ENCODE measurements around the gene TFEB. TPM values are rescaled to one million over a fixed set of nuclear protein-coding genes. Genes with fewer than 3 reads are reported as not detected.

Gene TFEB
- total and polyA plus RNA-seq, 10 of the 15 experiments (the other 5 are each of a cell fraction or from before 2014, with no cell fraction given), result 0.84 to 108 (median 60.8) TPM

GRCh38 chr6:41721414-41721813, 14.0 kb downstream of the TFEB start:
- Histone ChIP-seq H2AFZ (ENCODE audit: control insufficient read depth, low read depth, low read length) (no peak overlapping the region), H3K27ac (ENCODE audit: control insufficient read depth, insufficient read depth) (peak overlapping the region; percentile 97), H3K9me3 (replicated peaks; ENCODE audit: control insufficient read depth, insufficient read depth, low read length) (no peaks in the 10 kb centered on the region), H3K9ac (ENCODE audit: control insufficient read depth, insufficient read depth, low read length) (peak overlapping the region; percentile 91), H3K79me2 (ENCODE audit: control insufficient read depth, insufficient read depth, low read length) (peaks cover 100% of the 10 kb centered on the region), H3K4me1 (ENCODE audit: control insufficient read depth, insufficient read depth, low read length) (peaks cover 79% of the 10 kb centered on the region), H3K4me2 (ENCODE audit: control insufficient read depth, insufficient read depth) (peak overlapping the region; percentile 99), H4K20me1 (ENCODE audit: control insufficient read depth, insufficient read depth) (peaks cover 2% of the 10 kb centered on the region; the same call in 1 of the 2 replicates), H3K36me3 (ENCODE audit: control insufficient read depth in 2 of 2, insufficient read depth in 2 of 2, low read length in 1 of 2) (peaks cover 2 to 10% of the 10 kb centered on the region in 2 experiments; a peak in 3 of 4 replicates), H3K4me3 (peak overlapping the region; percentile 64), H3K27me3 (replicated peaks in 1 of 2; ENCODE audit: control insufficient read depth in 2 of 2, insufficient read depth in 2 of 2, low read length in 1 of 2) (no peaks in the 10 kb centered on the region)
- ChIA-PET SMC1A (ENCODE audit: uncharacterized antibody, unreplicated experiment) (interaction anchor here (1.5 to 6.4 kb wide), 4 partner anchors 8 to 181 kb away, joined by 3 to 101 read pairs (median 46); no protein-coding TSS in a partner anchor), CTCF (interaction anchor here (3.0 to 6.9 kb wide), 4 partner anchors 8 to 16 kb away, joined by 10 to 84 read pairs (median 38); partner anchors contain the start of gene TFEB), RAD21 (ENCODE audit: unreplicated experiment) (interaction anchor here (3.3 to 14.4 kb wide), 3 partner anchors 9 to 16 kb away, joined by 17 to 300 read pairs (median 61); no protein-coding TSS in a partner anchor), POLR2A (interaction anchor here (0.6 to 13.0 kb wide), 4 partner anchors 10 to 466 kb away, joined by 4 to 293 read pairs (median 112); partner anchors contain the start of gene TFEB)
- intact Hi-C loops (cut with micrococcal nuclease; ENCODE audit: unreplicated experiment) (no loop called here), in situ Hi-C loops (cut with MboI) (no loop called here)
- 97% methylated on average over 3 of the region's 3 CpGs for WGBS (ENCODE audit: insufficient coverage, insufficient replicate concordance, low lambda C conversion rate, missing lambda C conversion rate)
- FAIRE-seq (no peak), DNase-seq (ENCODE audit: low read depth, low spot score) (no peak), ATAC-seq (no peak)
- BruUV-seq (replicated peaks), result TSS peak; percentile 2
- no peak for TF ChIP-seq HSF1 (IDR thresholded peaks at IDR 0.05; ENCODE audit: low read depth, low read length)
- peak; percentile 67 for TF ChIP-seq BCL3 (IDR thresholded peaks at IDR 0.05; ENCODE audit: borderline replicate concordance, insufficient read depth, low read depth, low read length, poor library complexity, severe bottlenecking)
- peak; percentile 12 for TF ChIP-seq MEF2B (IDR thresholded peaks at IDR 0.05; ENCODE audit: partially characterized antibody, poor library complexity, severe bottlenecking)
- TF ChIP-seq NR2C2 (IDR thresholded peaks at IDR 0.05; ENCODE audit: borderline replicate concordance, control insufficient read depth, insufficient read length, low read depth), result no peak
- no peak for TF ChIP-seq ETV6 (conservative IDR thresholded peaks at IDR 0.05 in 1 of 2, IDR thresholded peaks at IDR 0.05 in 1 of 2; ENCODE audit: borderline replicate concordance in 1 of 2, low read depth in 1 of 2)
- TF ChIP-seq MLLT1 (IDR thresholded peaks at IDR 0.05), result peak; percentile 85
- TF ChIP-seq ZBTB40 (IDR thresholded peaks at IDR 0.05; ENCODE audit: borderline replicate concordance), result 0 out of 2 replicates have a peak, but pooled peaks have one; percentile 43
- TF ChIP-seq ZNF687 (IDR thresholded peaks at IDR 0.05), result peak; percentile 43; the same call in 1 of the 2 replicates

Measured in GM12878 (cell line).